ENCODE data around the gene CFD. TPM values are rescaled to one million over a fixed set of nuclear protein-coding genes. Genes with fewer than 3 reads are reported as not detected.

Gene CFD
- total and polyA plus RNA-seq, 8 donors: 36.6 to 1,275 (median 129) TPM

- 1 to 7% (median 3%) methylated on average over 13 to 68 of the region's 69 CpGs for WGBS, 5 donors
- intact Hi-C loops (cut with DNase I; ENCODE audit: low total_unique reads): no loop called here
- H3K36me3 ChIP-seq: no peaks in the 10 kb centered on the region
- peaks cover 27 to 62% (median 43%) of the 10 kb centered on the region in 4 donors for H3K4me1 ChIP-seq
- peaks cover 0 to 16% (median 13%) of the 10 kb centered on the region in 3 donors for H3K27me3 ChIP-seq
- H3K4me3 ChIP-seq: peak overlapping the region; percentile 69 to 90 (median 82)
- TF ChIP-seq POLR2A (IDR thresholded peaks at IDR 0.05) (no peak), POLR2AphosphoS5 (IDR thresholded peaks at IDR 0.05) (no peak), EP300 (IDR thresholded peaks at IDR 0.05) (no peak), CTCF (IDR thresholded peaks at IDR 0.05) (no peak)
- peak overlapping the region; percentile 82 to 99 (median 96) for H3K27ac ChIP-seq
- H3K9me3 ChIP-seq: no peaks in the 10 kb centered on the region
- DNase-seq: peak in 1 of 2 donors; percentile 76
These were observed 53.0 kb downstream of the CFD start for GRCh38 chr19:912181-913079.

Small RNAs within 50 kb of the gene (small RNA-seq; reads per million reads assigned to genes)
- gene MIR3187 (0 reads per million in 4 donors), gene RNU6-9 (0 reads per million in 4 donors)

Other genes starting within 250 kb of the CFD start
- gene POLRMT, start 226.1 kb upstream of the CFD start, total RNA-seq: 100 to 1,000 TPM in 1 of 5 donors, 10 to 100 TPM in 4; 18.5 to 196 (median 57.8) TPM
- gene POLRMT, start 226.1 kb upstream of the CFD start, polyA plus RNA-seq: 100 to 1,000 TPM in 1 of 3 donors, 10 to 100 TPM in 2; 73.5 to 103 (median 89.4) TPM
- gene FGF22, start 219.8 kb upstream of the CFD start, total RNA-seq: under 1 TPM in 1 of 5 donors, not detected in 4; 0.45 TPM
- gene FGF22, start 219.8 kb upstream of the CFD start, polyA plus RNA-seq: under 1 TPM; 0.37 to 0.76 (median 0.48) TPM
- gene RNF126, start 196.4 kb upstream of the CFD start, total RNA-seq: 100 to 1,000 TPM in 1 of 5 donors, 10 to 100 TPM in 4; 21.1 to 240 (median 65.9) TPM
- gene RNF126, start 196.4 kb upstream of the CFD start, polyA plus RNA-seq: 10 to 100 TPM; 29.9 to 35.1 (median 35.0) TPM
- gene FSTL3, start 183.3 kb upstream of the CFD start, total RNA-seq: 100 to 1,000 TPM in 1 of 5 donors, 10 to 100 TPM in 4; 12.3 to 136 (median 62.9) TPM
- 10 to 100 TPM; 12.5 to 32.8 (median 20.7) TPM for gene FSTL3, start 183.3 kb upstream of the CFD start, polyA plus RNA-seq
- not detected for gene PRSS57, start 164.2 kb upstream of the CFD start, total RNA-seq
- gene PRSS57, start 164.2 kb upstream of the CFD start, polyA plus RNA-seq: not detected
- 10 to 100 TPM; 12.1 to 88.9 (median 17.5) TPM for gene PALM, start 150.7 kb upstream of the CFD start, total RNA-seq
- gene PALM, start 150.7 kb upstream of the CFD start, polyA plus RNA-seq: 10 to 100 TPM in 2 of 3 donors, 1 to 10 TPM in 1; 9.8 to 14.8 (median 12.0) TPM
- 100 to 1,000 TPM in 1 of 5 donors, 10 to 100 TPM in 3, 1 to 10 TPM in 1; 5.3 to 149 (median 27.7) TPM for gene MISP, start 108.6 kb upstream of the CFD start, total RNA-seq
- 10 to 100 TPM in 2 of 3 donors, 1 to 10 TPM in 1; 2.1 to 12.9 (median 12.5) TPM for gene MISP, start 108.6 kb upstream of the CFD start, polyA plus RNA-seq
- gene PTBP1, start 62.2 kb upstream of the CFD start, total RNA-seq: 100 to 1,000 TPM in 4 of 5 donors, 10 to 100 TPM in 1; 92.9 to 539 (median 173) TPM
- gene PTBP1, start 62.2 kb upstream of the CFD start, polyA plus RNA-seq: 10 to 100 TPM; 74.8 to 80.9 (median 74.8) TPM
- under 1 TPM in 1 of 5 donors, not detected in 4; 0.55 TPM for gene PLPPR3, start 37.7 kb upstream of the CFD start, total RNA-seq
- gene PLPPR3, start 37.7 kb upstream of the CFD start, polyA plus RNA-seq: under 1 TPM in 1 of 3 donors, not detected in 2; 0.46 TPM
- under 1 TPM in 1 of 5 donors, not detected in 4; 0.55 TPM for gene AZU1, start 31.8 kb upstream of the CFD start, total RNA-seq
- gene AZU1, start 31.8 kb upstream of the CFD start, polyA plus RNA-seq: 1 to 10 TPM in 1 of 3 donors, under 1 TPM in 2; 0.53 to 1.5 (median 1.00) TPM
- gene PRTN3, start 18.7 kb upstream of the CFD start, total RNA-seq: 1 to 10 TPM in 1 of 5 donors, not detected in 4; 2.6 TPM
- gene PRTN3, start 18.7 kb upstream of the CFD start, polyA plus RNA-seq: under 1 TPM in 1 of 3 donors, not detected in 2; 0.15 TPM
- gene ELANE, start 7.4 kb upstream of the CFD start, total RNA-seq: 10 to 100 TPM in 1 of 5 donors, 1 to 10 TPM in 1, not detected in 3; 2.9 to 10.5 TPM
- gene ELANE, start 7.4 kb upstream of the CFD start, polyA plus RNA-seq: 1 to 10 TPM in 2 of 3 donors, not detected in 1; 1.1 to 3.4 TPM
- 100 to 1,000 TPM in 2 of 5 donors, 10 to 100 TPM in 3; 16.7 to 126 (median 82.1) TPM for gene MED16, start 33.5 kb downstream of the CFD start, total RNA-seq
- 10 to 100 TPM; 49.0 to 74.0 (median 54.7) TPM for gene MED16, start 33.5 kb downstream of the CFD start, polyA plus RNA-seq
- not detected for gene RNU6-9, start 33.8 kb downstream of the CFD start, total RNA-seq
- gene RNU6-9, start 33.8 kb downstream of the CFD start, polyA plus RNA-seq: not detected
- gene R3HDM4, start 53.6 kb downstream of the CFD start, total RNA-seq: 10 to 100 TPM in 3 of 5 donors, 1 to 10 TPM in 2; 5.8 to 62.0 (median 29.7) TPM
- gene R3HDM4, start 53.6 kb downstream of the CFD start, polyA plus RNA-seq: 10 to 100 TPM; 47.1 to 63.8 (median 60.0) TPM
- gene KISS1R, start 57.7 kb downstream of the CFD start, total RNA-seq: not detected
- not detected for gene KISS1R, start 57.7 kb downstream of the CFD start, polyA plus RNA-seq
- gene ARID3A, start 66.4 kb downstream of the CFD start, total RNA-seq: 10 to 100 TPM in 2 of 5 donors, 1 to 10 TPM in 2, not detected in 1; 1.8 to 23.5 (median 8.6) TPM
- gene ARID3A, start 66.4 kb downstream of the CFD start, polyA plus RNA-seq: 1 to 10 TPM; 1.1 to 4.3 (median 2.1) TPM
- gene WDR18, start 124.7 kb downstream of the CFD start, total RNA-seq: 100 to 1,000 TPM in 2 of 5 donors, 10 to 100 TPM in 3; 19.1 to 410 (median 67.7) TPM
- gene WDR18, start 124.7 kb downstream of the CFD start, polyA plus RNA-seq: 10 to 100 TPM; 44.4 to 81.3 (median 51.9) TPM
- not detected for gene GRIN3B, start 140.8 kb downstream of the CFD start, total RNA-seq
- gene GRIN3B, start 140.8 kb downstream of the CFD start, polyA plus RNA-seq: under 1 TPM in 1 of 3 donors, not detected in 2; 0.03 TPM
- 100 to 1,000 TPM in 4 of 5 donors, 10 to 100 TPM in 1; 59.7 to 536 (median 338) TPM for gene TMEM259, start 161.5 kb downstream of the CFD start, total RNA-seq
- gene TMEM259, start 161.5 kb downstream of the CFD start, polyA plus RNA-seq: 100 to 1,000 TPM in 1 of 3 donors, 10 to 100 TPM in 2; 60.5 to 199 (median 89.2) TPM
- gene RNU6-2, start 161.9 kb downstream of the CFD start, total RNA-seq: not detected
- gene RNU6-2, start 161.9 kb downstream of the CFD start, polyA plus RNA-seq: not detected
- 10 to 100 TPM in 4 of 5 donors, 1 to 10 TPM in 1; 7.0 to 98.5 (median 56.4) TPM for gene CNN2, start 166.9 kb downstream of the CFD start, total RNA-seq
- gene CNN2, start 166.9 kb downstream of the CFD start, polyA plus RNA-seq: 10 to 100 TPM; 85.1 to 93.9 (median 91.8) TPM
- 100 to 1,000 TPM in 1 of 5 donors, 10 to 100 TPM in 3, 1 to 10 TPM in 1; 5.1 to 144 (median 38.8) TPM for gene ABCA7, start 180.4 kb downstream of the CFD start, total RNA-seq
- 10 to 100 TPM; 14.2 to 31.6 (median 22.0) TPM for gene ABCA7, start 180.4 kb downstream of the CFD start, polyA plus RNA-seq
- gene ARHGAP45, start 207.5 kb downstream of the CFD start, total RNA-seq: 100 to 1,000 TPM in 1 of 5 donors, 10 to 100 TPM in 4; 14.3 to 211 (median 22.3) TPM
- gene ARHGAP45, start 207.5 kb downstream of the CFD start, polyA plus RNA-seq: 10 to 100 TPM; 12.2 to 15.4 (median 14.0) TPM
- 100 to 1,000 TPM in 1 of 5 donors, 10 to 100 TPM in 4; 24.5 to 361 (median 40.6) TPM for gene POLR2E, start 235.7 kb downstream of the CFD start, total RNA-seq
- 100 to 1,000 TPM; 109 to 128 (median 123) TPM for gene POLR2E, start 235.7 kb downstream of the CFD start, polyA plus RNA-seq
- gene GPX4, start 244.3 kb downstream of the CFD start, total RNA-seq: 100 to 1,000 TPM in 4 of 5 donors, 10 to 100 TPM in 1; 90.0 to 710 (median 158) TPM
- 100 to 1,000 TPM; 433 to 532 (median 509) TPM for gene GPX4, start 244.3 kb downstream of the CFD start, polyA plus RNA-seq